GM12878 (cell line): Measurements from ENCODE around the gene KITLG. TPM values are rescaled to one million over a fixed set of nuclear protein-coding genes. Genes with fewer than 3 reads are reported as not detected.

ENCODE experiments used
- ATAC-seq: fragments of 200-7000 bp; cut with Tn5 transposase; 3 replicates; pipeline ENCODE4 v1.9.1; 2020; ENCODE audit warnings: mild to moderate bottlenecking, moderate library complexity
- BruUV-seq: library from RNA; stranded (reverse); fragments of 400-500 nt; replicated peaks from 2 replicates; lab custom pipeline; 2021; lab: Mats Ljungman, UMichigan
- CTCF ChIA-PET: fragments of 300-600 bp; sonication (Branson Sonifier 250); formaldehyde crosslinking; extraction: SDS; loops from one replicate; lab custom pipeline; 2021; ENCODE audit warnings: inconsistent platforms; lab: Yijun Ruan, JAX
- POLR2A ChIA-PET: fragments of 350-600 bp; formaldehyde crosslinking; extraction: SDS; loops from one replicate; lab custom pipeline; 2021; ENCODE audit warnings: inconsistent platforms; lab: Charles Lee
- RAD21 ChIA-PET: fragments of 300-600 bp; sonication (Branson Sonifier 250); formaldehyde crosslinking; loops from one replicate; lab custom pipeline; 2023; ENCODE audit warnings: antibody characterized with exemption; ENCODE audit not compliant: unreplicated experiment; lab: Charles Lee
- SMC1A ChIA-PET: fragments of 300-600 bp; sonication (Branson Sonifier 250); formaldehyde crosslinking; loops from one replicate; lab custom pipeline; 2023; ENCODE audit not compliant: unreplicated experiment, uncharacterized antibody; lab: Charles Lee
- DNase-seq: peaks from one replicate; pipeline ENCODE4 v3.0.0-alpha.2; 2011; ENCODE audit warnings: low read depth, low spot score
- FAIRE-seq: peaks from 3 replicates; lab custom pipeline; 2011; peaks lifted over from hg19 to GRCh38; lab: Jason Lieb, UNC
- H2AFZ ChIP-seq: 2 replicates; pipeline ENCODE4 v1.6.0; 2011; ENCODE audit warnings: low read depth, low read length, control low read depth; ENCODE audit not compliant: control insufficient read depth
- H3K27ac ChIP-seq: 2 replicates; pipeline ENCODE4 v1.5.1; 2011; ENCODE audit warnings: control low read depth; ENCODE audit not compliant: control insufficient read depth, insufficient read depth
- H3K27me3 ChIP-seq, 2 experiments: replicated peaks in 1 of 2; 2 replicates each; pipeline versions ENCODE4 v1.6.0 to v1.6.1; 2011; ENCODE audit warnings: low read length in 1 of 2; ENCODE audit not compliant: control insufficient read depth in 2 of 2, insufficient read depth in 2 of 2
- H3K36me3 ChIP-seq, 2 experiments: 2 replicates each; pipeline ENCODE4 v1.5.1; 2011; ENCODE audit warnings: low read length in 1 of 2; ENCODE audit not compliant: control insufficient read depth in 2 of 2, insufficient read depth in 2 of 2
- H3K4me1 ChIP-seq: 2 replicates; pipeline ENCODE4 v1.6.1; 2011; ENCODE audit warnings: mild to moderate bottlenecking, low read length, moderate library complexity, mixed read lengths; ENCODE audit not compliant: control insufficient read depth, insufficient read depth
- H3K4me2 ChIP-seq: 2 replicates; pipeline ENCODE4 v1.6.0; 2011; ENCODE audit warnings: control low read depth; ENCODE audit not compliant: control insufficient read depth, insufficient read depth
- H3K4me3 ChIP-seq: fragments of 200-600 bp; sonication (generic); 2 replicates; pipeline ENCODE4 v1.5.1; 2016
- H3K79me2 ChIP-seq: 2 replicates; pipeline ENCODE4 v1.6.0; 2011; ENCODE audit warnings: low read length; ENCODE audit not compliant: control insufficient read depth, insufficient read depth
- H3K9ac ChIP-seq: 2 replicates; pipeline ENCODE4 v1.8.0; 2011; ENCODE audit warnings: low read length, control low read depth, mixed read lengths; ENCODE audit not compliant: control insufficient read depth, insufficient read depth
- H3K9me3 ChIP-seq: replicated peaks from 3 replicates; pipeline ENCODE4 v1.5.1; 2011; ENCODE audit warnings: mild to moderate bottlenecking, low read length; ENCODE audit not compliant: control insufficient read depth, insufficient read depth
- H4K20me1 ChIP-seq: 2 replicates; pipeline ENCODE4 v1.6.0; 2011; ENCODE audit not compliant: control insufficient read depth, insufficient read depth
- BHLHE40 ChIP-seq, 2 experiments: fragments of 450-650 bp in 1 of 2; IDR thresholded peaks; 2 replicates each; pipeline ENCODE4 v1.6.1; 2011 to 2017; ENCODE audit warnings: low read depth in 2 of 2, borderline replicate concordance in 1 of 2, improper control_type of control experiment in 1 of 2, low read length in 1 of 2, mild to moderate bottlenecking in 1 of 2
- CHD4 ChIP-seq: fragments of 200-600 bp; sonication (generic); IDR thresholded peaks from 2 replicates; pipeline ENCODE4 v1.6.1; 2016; ENCODE audit warnings: mild to moderate bottlenecking
- JUND ChIP-seq: IDR thresholded peaks from 2 replicates; pipeline ENCODE4 v1.6.1; 2012; ENCODE audit warnings: low read depth, mild to moderate bottlenecking, low read length, improper control_type of control experiment, moderate library complexity
- MTA2 ChIP-seq: fragments of 450-650 bp; IDR thresholded peaks from 2 replicates; pipeline ENCODE4 v1.6.1; 2016; ENCODE audit warnings: low read depth, mild to moderate bottlenecking, moderate library complexity
- MXI1 ChIP-seq: fragments of 150-350 bp; IDR thresholded peaks from 2 replicates; pipeline ENCODE4 v1.6.1; 2011; ENCODE audit warnings: low read depth, mild to moderate bottlenecking, inconsistent platforms, low read length, improper control_type of control experiment
- PBX3 ChIP-seq: IDR thresholded peaks from 2 replicates; pipeline ENCODE4 v1.6.1; 2011; ENCODE audit warnings: mild to moderate bottlenecking, low read depth, low read length, moderate library complexity; ENCODE audit not compliant: insufficient replicate concordance
- POLR2A ChIP-seq: IDR thresholded peaks from 2 replicates; pipeline ENCODE4 v1.6.1; 2011; ENCODE audit warnings: low read depth, mild to moderate bottlenecking, low read length
- POU2F2 ChIP-seq: IDR thresholded peaks from 3 replicates; pipeline ENCODE4 v1.6.1; 2011; ENCODE audit warnings: low read depth, mild to moderate bottlenecking, low read length, borderline replicate concordance
- SMAD1 ChIP-seq: fragments of 450-650 bp; IDR thresholded peaks from 2 replicates; pipeline ENCODE4 v1.6.1; 2018; ENCODE audit warnings: mild to moderate bottlenecking, low read depth; ENCODE audit not compliant: partially characterized antibody
- TARDBP ChIP-seq: IDR thresholded peaks from 2 replicates; pipeline ENCODE4 v1.6.1; 2016; ENCODE audit warnings: borderline replicate concordance
- ZBED1 ChIP-seq: IDR thresholded peaks from 2 replicates; pipeline ENCODE4 v1.6.1; 2016; ENCODE audit warnings: borderline replicate concordance
- WGBS: methylation state at CpG from one replicate; pipeline ENCODE4 v1.1.6; 2016; ENCODE audit warnings: low lambda C conversion rate; ENCODE audit not compliant: insufficient replicate concordance, insufficient coverage; ENCODE audit errors: missing lambda C conversion rate; 5-methylcytosine and 5-hydroxymethylcytosine counted together
- in situ Hi-C: fragments of 300-500 bp; cut with MboI; formaldehyde crosslinking; loops from 9 replicates; pipeline ENCODE4 v1.14.3; 2018; ENCODE audit warnings: mixed read lengths
- intact Hi-C: fragments of 100-400 bp; cut with micrococcal nuclease; formaldehyde crosslinking; loops from one replicate; pipeline ENCODE4 v1.14.2; 2022; ENCODE audit not compliant: unreplicated experiment
- polyA plus RNA-seq, 11 experiments: library from polyadenylated mRNA; depleted of rRNA in 4 of 11; unstranded in 6 of 11; stranded (reverse) in 5 of 11; fragments of >200 nt; fragmentation: Nextera tagmentation in 4 of 11; fragmentation: Illumina TruSeq in 1 of 11; extraction: Ambion mirVana in 4 of 11; extraction: Trizol in 1 of 11; gene quantifications; 1 replicate in 1 of 11; 2 replicates in 10 of 11; pipeline versions ENCODE4 v1.2.1 to v1.2.3, GENCODE V29; 2011 to 2016; ENCODE audit warnings: inconsistent platforms in 2 of 11, missing spikeins in 2 of 11, low read depth in 1 of 11
- total RNA-seq, 4 experiments: library from RNA; depleted of rRNA in 3 of 4; stranded (reverse); fragments of >200 nt in 3 of 4; fragmentation: Illumina TruSeq in 1 of 4; extraction: Trizol in 1 of 4; gene quantifications; 2 replicates each; pipeline versions ENCODE4 v1.2.1 to v1.2.3, GENCODE V29; 2013 to 2021

KITLG gene
- total and polyA plus RNA-seq, 10 of the 15 experiments (the other 5 are each of a cell fraction or from before 2014, with no cell fraction given), result 0.02 to 0.51 (median 0.09) TPM; not detected in 1

GRCh38 chr12:88558340-88558867, 21.9 kb downstream of the KITLG start:
- no peak for ATAC-seq
- BruUV-seq, result no TSS peak
- H4K20me1 ChIP-seq, result no peaks in the 10 kb centered on the region
- no peak overlapping the region for H3K9ac ChIP-seq
- TF ChIP-seq POU2F2 (no peak), ZBED1 (no peak), MXI1 (no peak), POLR2A (no peak), PBX3 (no peak), CHD4 (no peak), MTA2 (no peak), SMAD1 (no peak), BHLHE40 (IDR thresholded peaks at IDR 0.05; ENCODE audit: borderline replicate concordance in 1 of 2, low read depth in 2 of 2, low read length in 1 of 2) (no peak), TARDBP (no peak), JUND (no peak)
- TF ChIP-seq, all 136 proteins: peak for 0
- Histone ChIP-seq H3K27me3 (peaks cover 0 to 1% of the 10 kb centered on the region in 2 experiments; a peak in 1 of 4 replicates), H3K4me3 (no peak overlapping the region), H3K9me3 (no peaks in the 10 kb centered on the region), H3K4me1 (no peaks in the 10 kb centered on the region), H3K79me2 (no peaks in the 10 kb centered on the region), H2AFZ (no peak overlapping the region), H3K27ac (no peak overlapping the region), H3K36me3 (no peaks in the 10 kb centered on the region), H3K4me2 (no peak overlapping the region)
- CTCF ChIA-PET, result no interaction called here
- in situ Hi-C loops (no loop called here), intact Hi-C loops (no loop called here)
- RAD21 ChIA-PET, result no interaction called here
- SMC1A ChIA-PET, result no interaction called here
- DNase-seq, result no peak
- FAIRE-seq, result no peak
- POLR2A ChIA-PET, result no interaction called here
- 27% methylated on average over 3 of the region's 3 CpGs for WGBS
